ENCODE data around the gene KATNAL1. TPM values are rescaled to one million over a fixed set of nuclear protein-coding genes. Genes with fewer than 3 reads are reported as not detected.
"Not testable (repeated sequence)": the region's sequence is repeated elsewhere in the genome, so short reads cannot be mapped to it uniquely, and the experiment has no call there.

Gene KATNAL1
- total and polyA plus RNA-seq, 2 of the 4 experiments (the other 2 are of a cell fraction): 6.9 to 16.8 TPM

DNA sequence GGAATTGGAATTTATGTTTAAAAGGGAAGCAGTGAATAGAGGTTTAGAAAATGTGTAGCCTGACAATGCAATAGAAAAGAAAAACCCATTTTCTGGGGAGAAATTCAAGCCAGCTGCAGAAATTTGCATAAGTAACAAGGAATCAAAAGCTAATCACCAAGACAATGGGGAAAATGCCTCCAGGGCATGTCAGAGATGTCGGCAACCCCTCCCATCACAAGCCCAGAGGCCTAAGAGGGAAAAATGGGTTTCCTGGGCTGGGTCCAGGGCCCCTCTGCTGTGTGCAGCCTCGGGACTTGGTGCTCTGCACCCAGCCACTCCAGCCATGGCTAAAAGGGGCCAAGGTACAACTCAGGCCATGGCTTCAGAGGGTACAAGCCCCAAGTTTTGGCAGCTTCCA is 21.3 kb downstream of the KATNAL1 start:
- H3K4me1 ChIP-seq (ENCODE audit: control insufficient read depth, insufficient read depth, low read length); CTCF ChIA-PET; H3K56ac ChIP-seq (ENCODE audit: extremely low read depth, insufficient read depth, low read length); POLR2A ChIA-PET (ENCODE audit: unreplicated experiment); H3K27ac ChIP-seq (ENCODE audit: insufficient read depth, low read length); H4K8ac ChIP-seq (ENCODE audit: low read depth in 2 of 2, low read length in 2 of 2); H3K23ac ChIP-seq (ENCODE audit: low read depth, low read length); H2AK5ac ChIP-seq (ENCODE audit: low read depth, low read length); H3K9me3 ChIP-seq (ENCODE audit: control insufficient read depth, insufficient read depth, low read length); H3K14ac ChIP-seq (replicated peaks; ENCODE audit: low read depth, low read length); H3K4ac ChIP-seq (ENCODE audit: low read depth, low read length); H2AFZ ChIP-seq (replicated peaks; ENCODE audit: low read length, poor library complexity); dilution Hi-C loops (cut with HindIII; ENCODE audit: low sequenced_read_pairs, unreplicated experiment); H4K91ac ChIP-seq (ENCODE audit: insufficient read depth, low read depth, low read length); H2BK5ac ChIP-seq (ENCODE audit: low read depth, low read length, poor library complexity, severe bottlenecking); ATAC-seq (ENCODE audit: low read depth); H3K27me3 ChIP-seq (ENCODE audit: control insufficient read depth, insufficient read depth, low read length); in situ Hi-C loops (cut with MboI; ENCODE audit: low sequenced_read_pairs); H3K9me1 ChIP-seq (ENCODE audit: insufficient read depth, low read length); H2AK9ac ChIP-seq (replicated peaks; ENCODE audit: low read depth, low read length, poor library complexity); H3K4me2 ChIP-seq (ENCODE audit: low read depth, low read length); intact Hi-C loops (cut with micrococcal nuclease); H4K5ac ChIP-seq (ENCODE audit: low read depth, low read length); H3K36me3 ChIP-seq (ENCODE audit: control insufficient read depth, insufficient read depth, low read length); DNase-seq; H2BK120ac ChIP-seq (ENCODE audit: low read depth, low read length); H3K9ac ChIP-seq (ENCODE audit: low read depth, low read length); BruUV-seq (replicated peaks); H2BK20ac ChIP-seq (ENCODE audit: low read depth, low read length); H3K18ac ChIP-seq (ENCODE audit: low read depth, low read length); H2BK15ac ChIP-seq (ENCODE audit: low read depth, low read length); H3K4me3 ChIP-seq (ENCODE audit: insufficient read depth, low read depth, low read length): not testable (repeated sequence)
- Histone ChIP-seq H4K20me1 (ENCODE audit: insufficient read depth, low read length) (peaks cover 17% of the 10 kb centered on the region; the same call in 1 of the 2 replicates), H3K79me1 (ENCODE audit: low read depth in 1 of 2, low read length in 2 of 2) (peaks cover 24 to 51% of the 10 kb centered on the region in 2 experiments)
- no CpG with 5 or more reads among the region's 2 CpGs for WGBS, 2 experiments (ENCODE audit: extremely low coverage in 2 of 2, insufficient read length in 1 of 2)

Measured in IMR-90 (cell line).